Omental fat pad (tissue), 4 donors: ENCODE measurements around the gene CCDC85C. TPM values are rescaled to one million over a fixed set of nuclear protein-coding genes. Genes with fewer than 3 reads are reported as not detected.
"Not testable (repeated sequence)": the region's sequence is repeated elsewhere in the genome, so short reads cannot be mapped to it uniquely, and the experiment has no call there.

Experiments used
- ATAC-seq: fragments of 150-250 bp; one replicate; pipeline ENCODE4 v1.9.1; 2016; ENCODE audit warnings: mild to moderate bottlenecking, moderate library complexity; ENCODE audit not compliant: low FRiP score
- DNase-seq: peaks from one replicate; pipeline ENCODE4 v3.0.0-alpha.2; 2019; ENCODE audit warnings: low spot score
- CTCF ChIP-seq, 3 donors: fragments of 450-650 bp; IDR thresholded peaks; one replicate each; pipeline ENCODE4 v1.5.1; 2016 to 2017; ENCODE audit warnings: antibody characterized with exemption in 3 of 3, mild to moderate bottlenecking in 3 of 3, moderate library complexity in 2 of 3
- total RNA-seq, 4 donors: library from RNA; depleted of rRNA; stranded (reverse); fragments of >200 nt; gene quantifications; one replicate each; pipeline ENCODE4 v1.1.0, GENCODE V29; 2016

Gene CCDC85C
- total RNA-seq, 4 donors from 2014 or later = 3.3 to 17.7 (median 8.3) TPM

DNA sequence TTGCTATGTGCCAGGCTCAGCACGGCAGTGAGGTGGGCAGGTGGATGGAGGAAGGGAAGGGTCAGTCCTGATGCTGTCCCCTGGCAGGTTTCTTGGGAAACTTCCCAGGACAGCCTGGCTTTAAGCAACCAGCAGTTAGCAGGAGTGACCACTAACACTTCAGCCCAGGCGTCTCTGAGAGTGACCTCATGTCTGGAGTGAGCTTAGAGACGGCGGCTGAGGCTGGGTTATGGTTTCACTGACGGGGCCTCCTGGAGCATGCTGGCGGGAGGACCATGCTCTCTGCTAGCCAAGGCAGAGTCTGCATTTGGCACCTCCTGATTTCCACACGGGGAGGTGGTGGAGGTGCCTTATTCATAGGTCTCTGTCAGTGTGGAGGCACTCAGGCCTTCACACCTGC, 43.4 kb upstream of the CCDC85C start:
- DNase-seq = no peak
- no peak for TF ChIP-seq CTCF (IDR thresholded peaks at IDR 0.05)
- no peak for ATAC-seq

- ATAC-seq (no peak), DNase-seq (no peak)
- TF ChIP-seq CTCF (IDR thresholded peaks at IDR 0.05) = no peak
These were observed 41.8 kb upstream of the CCDC85C start for GRCh38 chr14:99645545-99646505.

- ATAC-seq = peak; percentile 34
- no peak for TF ChIP-seq CTCF (IDR thresholded peaks at IDR 0.05)
- no peak for DNase-seq
These were observed 40.9 kb upstream of the CCDC85C start, which contains the start of gene HHIPL1 for GRCh38 chr14:99644723-99645544. TSS of gene HHIPL1 (plus strand) at chr14:99645129. CDS start at chr14:99645208, 79 bp downstream.

DNA sequence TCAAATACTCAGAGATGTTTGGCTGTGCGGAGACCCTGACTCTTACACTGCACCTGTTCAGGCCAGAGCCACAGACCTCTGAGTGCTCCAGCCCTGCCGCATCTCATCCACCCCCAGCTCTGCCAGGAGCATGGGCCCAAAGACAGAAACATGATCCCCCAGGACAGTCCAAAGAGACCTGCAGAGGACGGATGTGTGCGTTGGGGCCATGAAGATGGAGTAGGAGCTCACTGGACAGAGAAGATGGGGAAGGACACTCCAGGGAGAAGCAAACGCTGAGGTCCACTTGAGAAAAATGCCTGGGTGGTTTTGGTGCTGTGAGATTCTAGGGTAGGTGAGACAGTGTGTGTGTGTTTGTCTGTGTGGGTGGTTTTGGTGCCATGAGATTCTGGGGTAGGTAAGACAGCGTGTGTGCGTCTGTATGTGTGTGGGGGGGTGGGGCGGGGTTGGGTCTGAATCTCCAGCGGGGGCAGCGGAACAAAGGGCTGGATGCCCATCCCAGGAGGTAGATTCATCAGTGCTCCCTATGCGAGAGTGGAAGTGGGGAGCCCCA, 40.1 kb upstream of the CCDC85C start:
- no peak for TF ChIP-seq CTCF (IDR thresholded peaks at IDR 0.05)
- DNase-seq = no peak
- ATAC-seq = no peak

DNA sequence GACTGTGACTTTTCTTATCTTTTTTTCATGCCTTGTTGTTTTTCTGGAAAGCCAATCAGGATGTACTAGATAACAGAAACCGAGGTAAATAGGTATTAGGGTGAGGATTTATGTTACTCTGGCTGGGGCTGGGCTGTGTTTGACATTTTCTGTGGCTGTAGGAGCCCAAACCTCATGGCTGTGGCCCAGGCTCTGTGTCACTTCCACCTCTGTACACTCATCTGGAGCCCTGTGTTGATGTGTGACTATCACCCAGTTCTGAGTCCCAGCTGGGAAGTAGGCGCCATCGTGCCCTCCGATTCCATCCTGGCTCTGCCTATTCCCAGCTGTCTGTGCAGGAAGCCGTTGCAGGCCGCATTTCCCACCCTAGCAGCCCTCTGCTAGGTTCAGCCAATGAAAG, 39.3 kb upstream of the CCDC85C start:
- no peak for ATAC-seq
- no peak for TF ChIP-seq CTCF (IDR thresholded peaks at IDR 0.05)
- no peak for DNase-seq

DNA sequence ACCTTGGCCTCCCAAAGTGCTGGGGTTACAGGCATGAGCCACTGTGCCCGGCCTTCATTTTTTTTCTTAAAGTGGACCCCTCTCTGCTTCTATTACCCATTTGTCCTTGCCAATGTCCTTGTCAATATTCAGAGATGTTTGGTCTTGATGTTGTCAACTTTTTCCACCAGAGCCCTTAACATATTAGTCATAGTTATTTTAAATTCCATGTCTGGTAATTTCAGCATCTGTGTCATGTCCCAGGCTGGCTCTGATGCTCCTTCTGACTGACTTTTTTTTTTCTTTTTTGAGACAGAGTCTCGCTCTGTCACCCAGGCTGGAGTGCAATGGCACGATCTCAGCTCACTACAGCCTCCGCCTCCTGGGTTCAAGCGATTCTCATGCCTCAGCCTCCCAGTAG, 38.8 kb upstream of the CCDC85C start:
- DNase-seq, ATAC-seq: not testable (repeated sequence)

DNA sequence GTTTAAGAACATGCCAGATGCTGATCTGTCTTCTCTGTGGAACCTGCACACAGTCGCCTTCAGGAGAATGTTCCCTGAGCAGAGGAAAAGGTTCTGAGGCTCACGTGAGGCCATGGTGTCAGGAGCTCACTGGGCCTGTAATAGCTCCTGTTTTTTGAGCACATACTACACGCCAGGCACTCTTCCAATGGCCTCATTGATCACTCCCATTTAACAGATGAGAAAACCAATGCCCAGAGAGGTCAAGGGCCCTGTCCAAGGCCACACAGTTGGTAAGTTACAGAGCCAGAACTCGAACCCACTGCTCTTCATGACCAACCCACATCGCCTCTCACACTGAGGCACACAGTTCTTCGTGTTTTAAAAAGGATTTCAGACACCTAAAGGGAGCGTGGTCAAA, 33.6 kb upstream of the CCDC85C start:
- ATAC-seq = peak; percentile 28
- TF ChIP-seq CTCF (IDR thresholded peaks at IDR 0.05) = no peak
- DNase-seq = no peak
